C4-2B (cell line): ENCODE data around the gene KLK1.
A peak's percentile ranks its signal among the peaks of the same experiment; 100 is the strongest.

ENCODE experiments used
- ZFX ChIP-seq: fragments of 450-650 bp; IDR thresholded peaks from 2 replicates; pipeline ENCODE4 v1.6.1; 2017
- TF ChIP-seq, protein P1 (sequence below): fragments of 450-650 bp; conservative IDR thresholded peaks from 2 replicates; pipeline ENCODE4 v1.5.1; 2017; ENCODE audit warnings: mild to moderate bottlenecking

DNA sequence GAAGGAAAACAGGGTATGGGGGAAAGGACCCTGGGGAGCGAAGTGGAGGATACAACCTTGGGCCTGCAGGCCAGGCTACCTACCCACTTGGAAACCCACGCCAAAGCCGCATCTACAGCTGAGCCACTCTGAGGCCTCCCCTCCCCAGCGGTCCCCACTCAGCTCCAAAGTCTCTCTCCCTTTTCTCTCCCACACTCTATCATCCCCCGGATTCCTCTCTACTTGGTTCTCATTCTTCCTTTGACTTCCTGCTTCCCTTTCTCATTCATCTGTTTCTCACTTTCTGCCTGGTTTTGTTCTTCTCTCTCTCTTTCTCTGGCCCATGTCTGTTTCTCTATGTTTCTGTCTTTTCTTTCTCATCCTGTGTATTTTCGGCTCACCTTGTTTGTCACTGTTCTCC lies 33.8 kb upstream of the KLK1 start:
- TF ChIP-seq, protein P1, sequence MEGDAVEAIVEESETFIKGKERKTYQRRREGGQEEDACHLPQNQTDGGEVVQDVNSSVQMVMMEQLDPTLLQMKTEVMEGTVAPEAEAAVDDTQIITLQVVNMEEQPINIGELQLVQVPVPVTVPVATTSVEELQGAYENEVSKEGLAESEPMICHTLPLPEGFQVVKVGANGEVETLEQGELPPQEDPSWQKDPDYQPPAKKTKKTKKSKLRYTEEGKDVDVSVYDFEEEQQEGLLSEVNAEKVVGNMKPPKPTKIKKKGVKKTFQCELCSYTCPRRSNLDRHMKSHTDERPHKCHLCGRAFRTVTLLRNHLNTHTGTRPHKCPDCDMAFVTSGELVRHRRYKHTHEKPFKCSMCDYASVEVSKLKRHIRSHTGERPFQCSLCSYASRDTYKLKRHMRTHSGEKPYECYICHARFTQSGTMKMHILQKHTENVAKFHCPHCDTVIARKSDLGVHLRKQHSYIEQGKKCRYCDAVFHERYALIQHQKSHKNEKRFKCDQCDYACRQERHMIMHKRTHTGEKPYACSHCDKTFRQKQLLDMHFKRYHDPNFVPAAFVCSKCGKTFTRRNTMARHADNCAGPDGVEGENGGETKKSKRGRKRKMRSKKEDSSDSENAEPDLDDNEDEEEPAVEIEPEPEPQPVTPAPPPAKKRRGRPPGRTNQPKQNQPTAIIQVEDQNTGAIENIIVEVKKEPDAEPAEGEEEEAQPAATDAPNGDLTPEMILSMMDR, result no peak
- TF ChIP-seq ZFX, result peak; percentile 28
